ENCODE measurements around the gene PCP2.
A peak's percentile ranks its signal among the peaks of the same experiment; 100 is the strongest.

Gene PCP2

GRCh38 chr19:7633698-7634097 is at the start of gene PCP2:
PCP2 (minus strand) TSS chr19:7633719; CDS start chr19:7633457, 262 bp downstream.
- no peak for DNase-seq (ENCODE audit: low read depth, low spot score)

DNA sequence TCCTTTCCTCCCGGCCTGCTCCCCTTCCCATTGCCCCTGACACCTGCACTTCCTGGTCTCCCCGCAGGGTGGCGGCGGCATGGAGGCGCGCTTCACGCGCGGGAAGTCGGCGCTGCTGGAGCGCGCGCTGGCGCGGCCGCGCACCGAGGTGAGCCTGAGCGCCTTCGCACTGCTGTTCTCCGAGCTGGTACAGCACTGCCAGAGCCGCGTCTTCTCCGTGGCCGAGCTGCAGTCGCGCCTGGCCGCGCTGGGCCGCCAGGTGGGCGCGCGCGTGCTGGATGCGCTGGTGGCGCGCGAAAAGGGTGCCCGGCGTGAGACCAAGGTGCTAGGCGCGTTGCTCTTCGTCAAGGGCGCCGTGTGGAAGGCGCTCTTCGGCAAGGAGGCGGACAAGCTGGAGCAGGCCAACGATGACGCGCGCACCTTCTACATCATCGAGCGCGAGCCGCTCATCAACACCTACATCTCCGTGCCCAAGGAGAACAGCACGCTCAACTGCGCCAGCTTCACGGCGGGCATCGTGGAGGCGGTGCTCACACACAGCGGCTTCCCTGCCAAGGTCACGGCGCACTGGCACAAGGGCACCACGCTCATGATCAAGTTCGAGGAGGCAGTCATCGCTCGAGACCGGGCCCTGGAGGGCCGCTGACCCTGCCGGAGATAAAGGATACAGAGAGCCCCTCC is 48.8 kb upstream of the PCP2 start:
- DNase-seq (ENCODE audit: low read depth, low spot score), result no peak

GRCh38 chr19:7681340-7682174 is 48.0 kb upstream of the PCP2 start:
- DNase-seq (ENCODE audit: low read depth, low spot score), result peak; percentile 71

- peak; percentile 85 for DNase-seq (ENCODE audit: low read depth, low spot score)
These were observed 47.3 kb upstream of the PCP2 start, which contains the start of gene TRAPPC5 for GRCh38 chr19:7680606-7681339. TRAPPC5 (plus strand) TSS chr19:7680833; CDS start chr19:7682254, 1,421 bp downstream.

DNA sequence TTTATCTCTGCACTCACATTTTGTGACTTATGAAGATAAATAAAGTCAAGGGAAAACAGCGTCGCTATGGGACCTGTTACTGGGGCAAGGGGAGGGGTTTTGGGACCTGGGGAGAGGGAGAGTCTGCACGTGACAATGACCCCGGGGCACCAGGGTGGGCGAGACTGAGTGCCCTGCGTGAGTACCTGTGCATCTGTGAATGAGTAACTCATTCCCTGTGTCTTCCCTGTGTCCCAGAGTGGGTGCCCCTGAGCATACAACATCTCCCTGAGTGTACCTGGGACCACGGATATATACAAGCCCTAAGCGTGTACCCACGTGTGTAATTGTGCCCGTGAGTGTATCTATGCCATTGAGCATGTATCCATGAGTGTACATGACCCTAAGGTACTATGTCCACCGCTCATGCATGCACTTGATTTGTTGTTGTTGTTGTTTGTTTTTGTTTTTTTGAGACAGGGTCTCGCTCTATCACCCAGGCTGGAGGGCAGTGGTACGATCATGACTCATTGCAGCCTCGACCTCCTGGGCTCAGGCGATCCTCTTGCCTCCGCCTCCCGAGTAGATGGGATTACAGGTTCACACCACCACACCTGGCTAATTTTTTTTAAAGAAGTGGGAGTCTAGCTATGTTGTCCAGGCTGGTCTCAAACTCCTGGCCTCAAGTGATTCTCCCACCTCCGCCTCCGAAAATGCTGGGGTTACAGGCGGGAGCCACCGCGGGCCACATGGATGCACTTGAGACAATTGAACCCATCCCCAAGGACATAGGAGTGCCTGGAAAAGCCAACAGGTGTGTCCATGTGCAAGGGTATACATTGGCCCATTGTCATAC is 46.5 kb upstream of the PCP2 start:
- DNase-seq (ENCODE audit: low read depth, low spot score), result no peak

DNA sequence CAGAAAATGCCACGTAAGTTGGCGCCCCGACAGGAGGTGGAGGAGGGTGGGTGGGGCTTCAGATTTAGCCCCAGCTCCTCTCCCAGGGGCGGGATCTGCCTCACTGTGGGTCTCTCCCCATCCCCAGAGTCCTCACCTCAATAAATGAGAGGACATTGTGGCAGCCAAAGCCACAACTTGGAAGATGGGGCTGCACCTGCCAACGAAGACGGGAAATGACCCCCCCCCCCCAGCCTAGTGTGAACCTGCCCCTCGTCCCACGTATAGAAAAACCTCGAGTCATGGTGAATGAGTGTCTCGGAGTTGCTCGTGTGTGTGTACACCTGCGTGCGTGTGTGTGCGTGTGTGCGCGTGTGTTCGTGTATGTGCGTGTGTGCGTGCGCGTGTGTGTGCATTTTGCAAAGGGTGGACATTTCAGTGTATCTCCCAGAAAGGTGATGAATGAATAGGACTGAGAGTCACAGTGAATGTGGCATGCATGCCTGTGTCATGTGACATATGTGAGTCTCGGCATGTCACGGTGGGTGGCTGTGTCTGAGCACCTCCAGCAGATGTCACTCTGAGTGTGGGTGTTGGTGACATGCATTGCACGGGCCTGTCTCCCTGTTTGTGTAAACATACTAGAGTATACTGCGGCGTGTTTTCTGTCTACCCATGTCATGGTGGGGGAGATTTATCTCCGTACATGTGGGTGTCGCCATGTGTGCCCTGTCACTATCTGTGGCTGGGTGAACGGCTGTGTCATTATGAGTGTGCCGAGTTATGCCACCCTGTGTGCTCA is 45.6 kb upstream of the PCP2 start:
- no peak for DNase-seq (ENCODE audit: low read depth, low spot score)

- no peak for DNase-seq (ENCODE audit: low read depth, low spot score)
These were observed 44.3 kb upstream of the PCP2 start for GRCh38 chr19:7677669-7678311.

DNA sequence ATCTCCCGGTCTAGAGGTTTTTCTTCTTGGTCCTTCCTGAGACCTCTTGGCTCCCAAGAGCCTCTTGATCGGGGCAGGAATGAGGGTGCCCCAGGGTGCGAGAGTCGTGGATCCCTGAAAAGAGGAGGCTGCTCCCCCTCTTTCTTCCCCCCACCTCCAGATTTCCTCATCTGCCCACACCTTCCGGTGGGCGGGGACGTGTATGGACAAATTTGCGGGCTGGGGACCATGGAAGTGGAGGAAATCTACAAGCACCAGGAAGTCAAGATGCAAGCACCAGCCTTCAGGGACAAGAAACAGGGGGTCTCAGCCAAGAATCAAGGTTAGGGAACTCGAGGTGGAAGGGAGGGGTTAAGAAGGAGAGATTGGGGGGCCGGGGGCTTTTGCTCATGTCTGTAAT is 43.3 kb upstream of the PCP2 start, which contains the start of gene MCEMP1:
Gene MCEMP1 (plus strand): TSS at position 237 of the 400 bp plus-strand sequence. CDS start 31 bp downstream, at position 268.
- no peak for DNase-seq (ENCODE audit: low read depth, low spot score)

DNA sequence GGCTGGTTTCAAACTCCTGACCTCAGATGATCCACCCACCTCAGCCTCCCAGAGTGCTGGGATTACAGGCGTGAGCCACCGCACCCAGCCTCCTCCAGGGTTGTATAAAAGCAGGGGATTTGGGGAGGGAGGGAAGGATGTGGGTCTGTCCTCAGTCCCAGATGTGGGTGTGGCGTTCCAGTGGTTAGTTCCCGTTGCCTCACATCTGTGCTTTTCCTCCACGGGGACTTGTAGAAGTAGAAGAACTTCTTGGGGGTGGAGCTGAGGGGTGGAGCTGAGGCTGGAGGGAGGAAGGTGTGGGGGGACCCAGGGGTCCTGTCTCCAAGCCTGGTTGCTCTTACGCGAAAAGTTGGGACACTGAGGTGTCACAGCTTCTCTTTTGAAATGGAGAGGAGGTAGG is 42.9 kb upstream of the PCP2 start:
- DNase-seq (ENCODE audit: low read depth, low spot score), result no peak

- DNase-seq (ENCODE audit: low read depth, low spot score), result peak; percentile 76
These were observed 40.8 kb upstream of the PCP2 start for GRCh38 chr19:7674010-7675005.

DNA sequence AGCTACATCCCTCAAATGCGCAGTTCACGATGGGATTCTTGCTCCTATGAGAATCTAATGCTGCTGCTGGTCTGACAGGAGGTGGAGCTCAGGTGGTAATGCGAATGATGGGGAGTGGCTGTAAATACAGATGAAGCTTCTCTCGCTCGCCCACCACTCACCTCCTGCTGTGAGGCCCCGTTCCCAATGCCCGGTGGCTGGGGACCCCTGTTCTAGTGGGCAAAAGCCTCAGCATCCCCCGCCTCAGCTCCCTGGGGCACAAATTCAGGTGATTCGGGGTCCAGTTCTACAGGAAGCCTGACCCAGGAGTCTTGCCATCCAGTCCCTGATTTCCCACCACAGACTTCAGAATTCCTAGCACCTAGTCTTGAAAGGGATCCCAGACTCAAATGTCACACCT is 39.0 kb upstream of the PCP2 start:
- DNase-seq (ENCODE audit: low read depth, low spot score), result no peak

GRCh38 chr19:7670790-7671189 is 37.3 kb upstream of the PCP2 start:
- DNase-seq (ENCODE audit: low read depth, low spot score), result no peak

DNA sequence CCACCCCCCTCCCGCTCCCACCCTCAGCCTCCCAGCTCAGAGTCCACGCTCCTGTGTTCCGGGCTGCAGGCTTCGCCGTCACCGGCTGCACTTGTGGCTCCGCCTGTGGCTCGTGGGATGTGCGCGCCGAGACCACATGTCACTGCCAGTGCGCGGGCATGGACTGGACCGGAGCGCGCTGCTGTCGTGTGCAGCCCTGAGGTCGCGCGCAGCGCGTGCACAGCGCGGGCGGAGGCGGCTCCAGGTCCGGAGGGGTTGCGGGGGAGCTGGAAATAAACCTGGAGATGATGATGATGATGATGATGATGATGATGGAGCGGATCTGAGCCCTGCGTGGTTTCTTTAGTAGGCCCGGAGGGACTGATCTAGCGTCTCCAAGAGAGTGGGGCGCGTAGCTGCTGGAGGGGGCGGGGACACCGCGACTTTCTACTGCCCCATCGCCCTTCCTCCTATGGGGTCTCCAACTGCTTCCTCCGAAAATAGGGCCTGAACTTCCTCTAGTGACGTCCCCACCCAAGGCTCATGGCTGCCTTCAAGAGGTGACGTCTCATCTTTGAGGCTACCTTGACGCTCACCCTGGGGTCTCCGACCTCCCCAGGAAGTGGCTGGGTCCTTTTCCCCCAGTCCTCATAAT is 36.7 kb upstream of the PCP2 start:
- DNase-seq (ENCODE audit: low read depth, low spot score), result no peak

- DNase-seq (ENCODE audit: low read depth, low spot score), result no peak
These were observed 36.1 kb upstream of the PCP2 start for GRCh38 chr19:7669641-7670040.

GRCh38 chr19:7668842-7669241 is 35.3 kb upstream of the PCP2 start, which contains the start of gene RETN:
RETN (plus strand) TSS chr19:7669049; CDS start chr19:7669327, 278 bp downstream.
- DNase-seq (ENCODE audit: low read depth, low spot score), result no peak

DNA sequence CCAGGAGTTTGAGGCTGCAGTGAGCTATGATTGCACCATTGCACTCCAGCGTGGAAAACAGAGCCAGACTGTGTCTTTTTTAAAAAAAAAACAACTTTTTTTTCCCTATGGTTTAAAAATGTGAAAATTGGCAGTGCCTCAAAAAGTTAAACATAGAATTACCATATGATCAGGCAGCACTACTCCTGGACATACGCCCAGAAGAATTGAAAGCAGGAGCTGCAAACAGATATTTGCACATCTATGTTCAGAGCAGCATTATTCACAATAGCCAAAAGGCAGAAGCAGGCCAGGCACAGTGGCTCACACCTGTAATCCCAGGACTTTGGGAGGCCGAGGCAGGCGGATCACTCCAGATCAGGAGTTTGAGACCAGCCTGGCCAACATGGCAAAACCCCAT is 31.6 kb upstream of the PCP2 start:
- no peak for DNase-seq (ENCODE audit: low read depth, low spot score)

DNA sequence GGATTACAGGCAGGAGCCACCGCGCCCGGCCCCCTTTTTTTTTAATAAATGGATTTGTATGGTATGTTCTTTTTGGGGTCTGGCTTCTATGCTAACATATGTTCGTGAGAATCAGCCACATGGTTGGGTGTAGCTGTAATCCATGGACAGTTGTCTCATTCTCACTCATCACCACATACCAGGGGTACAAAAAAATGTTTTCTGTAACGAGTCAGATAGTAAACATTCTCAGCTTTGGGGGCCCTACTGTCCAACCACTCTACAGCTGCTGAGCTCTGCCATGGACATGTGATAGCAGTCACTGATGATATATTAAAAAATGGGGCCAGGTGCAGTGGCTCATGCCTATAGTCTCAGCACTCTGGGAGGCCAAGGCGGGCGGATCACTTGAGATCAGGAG is 30.2 kb upstream of the PCP2 start:
- DNase-seq (ENCODE audit: low read depth, low spot score), result no peak

DNA sequence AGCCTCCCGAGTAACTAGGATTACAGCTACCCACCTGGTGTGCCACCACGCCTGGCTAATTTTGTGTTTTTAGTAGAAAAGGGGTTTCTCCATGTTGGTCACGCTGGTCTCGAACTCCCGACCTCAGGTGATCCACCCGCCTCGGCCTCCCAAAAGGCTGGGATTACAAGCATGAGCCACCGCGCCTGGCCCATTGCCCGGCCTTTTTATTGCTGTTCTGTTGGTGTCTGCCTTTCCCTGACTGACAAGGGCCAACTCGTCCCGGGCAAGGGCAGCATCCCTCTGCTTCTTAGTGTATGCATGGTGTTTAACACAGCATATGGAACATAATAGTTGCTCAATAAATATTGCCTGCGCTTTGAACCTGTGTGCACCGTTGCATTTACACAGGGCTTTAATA is 29.1 kb upstream of the PCP2 start:
- DNase-seq (ENCODE audit: low read depth, low spot score), result no peak
